Dermis blood vessel endothelial cell (primary cell): ENCODE data around the gene ARHGAP42. TPM values are rescaled to one million over a fixed set of nuclear protein-coding genes. Genes with fewer than 3 reads are reported as not detected.

ENCODE experiments used
- DNase-seq: peaks from one replicate; pipeline ENCODE4 v3.0.0; 2010
- total RNA-seq: library from RNA; depleted of rRNA; stranded (reverse); fragments of >200 nt; gene quantifications from 2 replicates; pipeline ENCODE4 v1.2.3, GENCODE V29; 2014

ARHGAP42 gene
- total RNA-seq, 1 donor from 2014 or later: 6.0 TPM

DNA sequence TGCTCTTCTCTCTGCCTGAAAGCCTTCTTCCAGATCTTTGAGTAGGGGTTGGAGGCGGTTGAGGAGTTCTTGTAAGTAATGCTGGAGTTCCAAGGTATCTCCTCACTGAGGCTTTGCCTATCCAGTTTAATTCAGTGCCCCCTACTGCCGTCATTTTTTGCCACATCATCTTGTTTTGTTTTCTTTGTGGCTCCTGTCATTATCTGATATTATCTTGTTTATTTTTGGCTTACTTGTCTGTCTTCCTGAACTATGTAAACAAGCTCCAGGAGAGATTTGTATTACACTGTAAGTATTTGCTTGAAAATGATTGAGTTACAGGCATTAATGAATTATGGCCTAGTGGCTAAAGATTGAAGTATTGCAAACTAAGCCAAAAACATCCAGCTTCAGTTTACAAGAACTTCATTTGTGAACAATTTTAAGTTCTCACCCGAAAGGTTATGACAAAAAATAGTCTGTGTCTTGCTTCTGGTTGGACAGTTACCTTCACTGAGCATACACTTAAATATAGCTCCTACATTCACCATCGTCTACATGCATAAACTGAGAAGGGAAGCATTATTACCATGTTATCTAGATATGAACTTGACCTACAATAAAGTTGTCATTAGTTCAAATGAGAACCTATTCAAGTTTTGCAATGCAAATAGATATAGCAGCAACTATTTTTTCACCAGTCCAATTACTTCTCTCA, 154.8 kb downstream of the ARHGAP42 start:
- no peak for DNase-seq

DNA sequence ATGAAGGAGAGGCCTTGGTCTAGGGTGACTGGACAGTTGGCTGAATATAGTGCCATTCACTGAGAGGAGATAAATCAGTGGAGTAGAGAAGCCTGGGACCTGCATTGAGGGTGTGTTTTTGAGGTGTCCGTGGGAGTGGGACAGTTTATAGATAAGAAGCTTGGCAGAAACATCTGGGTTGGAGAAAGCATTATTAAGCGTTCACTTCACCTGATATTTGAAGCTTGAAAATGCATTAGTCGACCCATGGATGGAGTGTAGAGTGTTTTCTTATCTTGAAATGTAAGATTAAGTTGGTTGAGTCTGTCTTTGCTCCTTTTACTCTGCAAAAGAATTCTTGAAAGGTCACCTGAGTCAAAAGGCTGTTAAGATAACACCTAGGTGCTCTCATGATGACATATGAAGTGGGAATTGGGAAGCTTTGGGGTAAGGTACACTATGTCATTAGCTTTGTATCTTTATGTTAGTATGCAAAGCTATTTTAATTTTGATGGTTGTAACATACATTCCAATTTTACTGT, 160.7 kb downstream of the ARHGAP42 start:
- no peak for DNase-seq

DNA sequence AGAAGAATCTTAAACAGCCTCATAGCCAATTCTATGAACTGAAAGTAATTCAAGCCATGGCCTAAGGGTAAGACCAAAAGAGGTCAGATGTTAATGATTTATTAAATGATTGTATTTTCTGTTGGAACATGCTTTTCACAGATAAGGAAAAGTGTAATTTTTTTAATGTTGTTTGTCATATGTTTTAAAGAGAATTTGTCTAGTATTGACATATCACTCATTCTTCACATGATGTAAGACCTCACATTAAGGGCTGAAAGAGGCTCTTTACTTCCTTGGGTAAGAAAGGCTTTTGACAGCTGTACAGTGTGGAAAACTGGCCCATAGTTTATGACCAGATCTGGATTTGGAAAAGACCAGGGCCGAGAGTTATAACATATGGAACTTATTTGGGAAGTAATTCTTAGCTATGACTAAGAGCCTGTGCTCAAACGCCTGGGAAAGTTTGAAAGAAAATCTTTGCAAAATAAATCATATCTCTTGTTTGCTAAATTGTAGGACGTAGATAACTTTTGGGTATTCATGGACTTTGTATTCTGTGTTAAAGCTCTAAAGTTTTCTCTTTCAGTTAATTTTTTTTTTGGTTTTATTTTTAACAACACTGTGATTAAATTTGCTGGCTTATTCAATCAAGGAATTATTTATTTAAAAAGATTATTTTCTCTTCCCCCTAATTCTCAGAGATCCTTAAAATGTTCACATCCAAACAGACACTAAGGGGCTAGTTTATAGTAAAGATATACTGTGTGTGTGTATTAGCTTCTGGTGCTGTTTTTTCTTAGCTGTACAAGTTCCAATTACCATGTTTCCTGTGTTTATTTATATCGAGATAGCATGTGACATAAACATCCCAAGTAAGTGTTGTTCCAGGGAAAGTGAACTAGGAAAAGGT, 162.2 kb downstream of the ARHGAP42 start:
- DNase-seq: no peak

DNA sequence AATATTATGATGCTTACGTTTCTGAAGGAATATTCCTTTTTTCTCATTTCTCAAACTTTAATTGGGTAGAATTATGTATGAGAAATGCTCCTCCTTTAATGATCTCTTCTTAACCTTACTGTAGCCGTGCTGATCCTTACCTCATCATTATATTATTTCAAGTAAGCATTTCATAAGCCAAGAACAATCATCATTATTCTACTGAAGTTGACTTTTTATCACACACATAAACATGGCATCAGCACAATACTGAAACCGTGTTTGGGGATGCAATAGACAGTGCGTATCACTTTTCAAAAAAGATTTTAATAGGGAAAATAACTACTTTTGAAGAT, 162.8 kb downstream of the ARHGAP42 start:
- no peak for DNase-seq

DNA sequence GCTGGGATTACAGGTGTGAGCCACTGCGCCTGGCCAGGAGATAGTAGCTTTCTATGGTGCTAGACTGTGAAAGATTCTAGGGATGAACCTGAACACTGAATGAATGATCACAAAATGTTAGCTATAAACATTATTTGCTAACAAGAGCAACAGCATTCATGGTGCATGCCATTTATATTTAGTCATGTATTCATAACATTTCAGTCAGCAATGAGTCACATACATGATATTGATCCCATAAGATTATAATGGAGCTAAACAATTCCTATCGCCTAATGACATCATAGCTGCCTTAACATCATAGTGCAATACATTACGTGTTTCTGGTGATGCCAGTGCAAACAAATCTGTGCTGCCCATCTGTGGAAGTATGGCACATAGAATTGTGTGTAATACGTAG, 164.1 kb downstream of the ARHGAP42 start:
- DNase-seq: no peak

DNA sequence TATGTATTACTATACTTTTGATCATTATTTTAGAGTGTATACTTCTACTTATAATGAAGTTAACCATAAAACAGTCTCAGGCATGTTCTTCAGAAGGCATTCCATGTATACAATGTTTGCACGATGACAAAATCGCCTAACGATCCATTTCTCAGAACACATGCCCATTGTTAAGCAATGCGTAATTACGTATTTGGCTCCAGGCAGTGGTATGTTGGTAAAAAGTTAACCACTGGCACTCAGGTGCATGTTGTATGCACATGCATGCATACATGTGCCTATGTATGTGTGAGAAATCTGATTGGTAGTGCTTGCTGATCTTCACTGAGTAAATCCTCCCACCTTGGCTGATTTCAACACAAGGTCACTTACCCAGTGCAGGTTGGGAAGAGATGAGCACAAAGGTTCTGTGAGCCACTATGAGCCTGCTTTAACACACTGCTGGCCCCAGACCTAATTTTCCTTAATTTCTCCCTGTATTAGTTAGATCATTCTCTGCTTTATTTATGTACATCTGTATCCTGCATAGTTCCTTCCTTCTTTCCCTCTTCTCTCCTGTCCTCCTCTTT, 164.6 kb downstream of the ARHGAP42 start:
- no peak for DNase-seq

DNA sequence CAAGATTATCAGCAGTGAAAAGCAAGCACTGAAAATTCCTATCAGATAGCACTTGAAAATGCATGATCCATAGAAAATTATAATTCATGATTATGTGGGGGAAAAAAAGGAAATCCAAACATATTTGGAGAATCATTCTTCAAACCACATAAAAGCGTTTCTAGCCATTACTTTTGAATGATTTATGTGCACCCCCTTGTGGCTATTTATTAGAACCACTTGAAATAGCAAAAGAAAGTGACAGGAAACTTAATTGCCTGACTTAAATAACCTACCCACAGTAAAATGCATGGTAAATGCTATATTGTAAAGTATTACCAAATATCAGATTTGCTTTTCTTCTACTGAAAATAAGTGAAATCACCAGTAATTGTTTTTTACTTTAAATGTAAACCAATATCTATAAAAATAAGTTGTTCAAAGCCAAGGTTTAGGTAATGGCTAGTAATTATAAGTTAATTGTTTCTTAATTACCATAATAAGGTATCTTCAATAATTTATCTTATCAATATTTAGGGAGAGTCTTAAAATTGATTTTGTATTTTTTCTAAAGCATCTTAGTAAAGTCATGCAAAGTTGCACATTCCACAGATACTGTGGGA, 168.5 kb downstream of the ARHGAP42 start:
- peak; percentile 73 for DNase-seq

DNA sequence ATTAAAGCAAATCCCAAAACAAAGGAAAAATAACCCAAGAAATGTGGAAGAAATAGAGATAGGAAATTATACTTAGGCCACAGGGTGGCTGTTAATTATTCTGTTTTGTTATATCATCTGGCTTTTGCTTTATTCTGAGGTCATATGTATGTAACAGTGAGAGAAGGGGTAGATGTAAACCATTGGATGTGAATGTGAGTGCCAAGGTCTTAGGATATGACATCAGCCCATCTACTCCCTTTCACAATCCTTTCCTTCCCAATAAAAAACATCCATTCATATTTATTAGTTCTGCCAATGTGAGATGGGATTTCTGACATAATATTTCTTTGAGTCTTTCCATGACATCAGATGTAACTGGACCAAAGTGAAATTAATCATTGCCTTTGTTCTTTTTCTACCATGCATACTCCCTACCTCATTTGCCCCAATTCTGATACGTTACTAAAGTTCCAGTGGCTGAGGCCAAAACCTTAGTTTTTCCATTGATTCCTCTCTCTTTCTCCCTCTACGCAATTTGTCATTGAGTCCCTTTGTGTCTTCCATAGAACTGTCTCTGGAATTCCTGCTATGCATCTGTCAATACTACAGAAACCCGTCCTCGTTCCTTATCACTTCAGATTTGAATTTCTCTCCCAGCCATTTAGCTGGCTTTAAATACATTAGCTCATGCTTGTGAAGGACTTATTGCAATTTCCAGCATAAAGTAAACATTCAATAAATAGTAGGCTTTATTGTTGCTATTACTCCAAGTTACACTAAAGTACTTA, 170.3 kb downstream of the ARHGAP42 start:
- DNase-seq: no peak

DNA sequence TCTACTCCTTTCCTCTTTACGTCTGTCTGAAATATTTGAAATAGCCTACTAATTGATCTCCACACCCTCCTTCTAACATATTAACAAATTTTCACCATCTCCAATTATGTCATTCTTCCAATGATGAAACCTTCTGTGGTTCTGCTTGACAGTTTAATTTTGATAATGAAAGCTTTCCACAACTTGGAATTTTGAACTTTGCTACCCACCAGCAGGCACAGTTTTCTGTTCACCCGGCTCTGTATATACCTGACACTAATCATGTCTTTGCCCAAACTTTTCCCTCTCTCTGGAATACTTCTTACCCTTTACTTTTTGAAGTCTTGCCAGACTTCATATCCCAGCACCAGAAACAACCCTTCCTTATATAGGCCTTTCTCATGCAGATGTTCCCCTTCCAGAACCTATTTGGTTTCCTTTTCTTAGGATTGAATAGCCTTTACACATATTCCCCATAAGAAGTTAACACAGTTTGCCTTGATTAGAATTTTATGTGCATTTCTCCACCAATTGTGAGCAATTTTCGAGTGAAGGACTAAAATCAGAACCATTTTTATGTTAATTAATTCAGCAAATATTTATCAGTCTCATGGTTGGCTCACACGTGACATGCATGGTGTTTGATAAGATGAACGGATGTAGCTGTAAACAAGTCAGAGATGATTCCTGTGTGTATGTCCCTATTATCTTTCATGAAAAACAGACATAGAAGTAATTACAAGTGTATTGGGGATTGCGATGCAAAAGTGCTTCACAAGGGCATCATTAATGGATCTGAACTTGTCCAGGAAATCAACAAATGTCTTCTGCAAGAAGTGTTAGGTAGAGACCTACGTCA, 173.4 kb downstream of the ARHGAP42 start:
- no peak for DNase-seq

DNA sequence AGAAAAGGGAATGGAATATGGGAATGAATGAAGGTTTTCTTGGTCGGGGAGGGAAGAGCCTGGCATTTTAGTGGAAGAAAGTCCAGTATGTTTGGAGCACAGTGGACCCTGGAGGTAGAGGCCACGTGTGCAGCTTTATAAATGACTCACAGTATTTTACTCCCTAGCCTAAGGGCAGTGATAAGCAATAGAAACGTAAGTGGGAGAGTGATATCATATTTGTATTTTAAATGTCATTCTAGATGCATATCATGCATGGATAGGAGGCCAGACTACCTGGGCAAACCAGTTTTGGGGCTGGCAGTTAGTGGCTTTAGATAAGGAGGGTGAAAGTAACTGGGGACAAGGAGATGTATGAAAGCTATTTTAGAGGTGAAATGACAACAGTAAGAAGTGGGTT, 174.1 kb downstream of the ARHGAP42 start:
- DNase-seq: no peak

DNA sequence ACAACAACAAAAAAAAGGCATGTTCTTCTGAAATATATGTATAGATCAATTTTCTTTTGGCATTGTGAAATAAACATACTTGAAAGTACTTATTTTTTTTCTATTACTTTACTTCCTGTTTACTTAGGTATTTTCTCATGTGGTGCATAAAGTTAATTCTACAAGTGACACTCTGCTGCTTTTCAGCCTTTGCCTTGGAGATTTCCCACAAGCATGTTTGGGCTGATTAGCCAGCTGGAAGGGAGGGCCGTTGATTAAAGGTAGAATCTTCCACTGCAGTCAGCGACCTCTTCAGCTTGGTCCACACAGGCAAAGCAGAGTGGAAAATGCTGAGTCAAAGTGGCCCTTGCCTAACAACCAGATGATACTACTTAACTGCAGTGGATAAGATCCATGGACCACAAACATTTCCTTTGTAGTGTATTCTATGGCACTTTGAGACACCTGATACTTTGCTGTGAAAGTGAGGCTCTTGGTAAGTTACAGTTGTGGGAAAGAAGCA, 176.0 kb downstream of the ARHGAP42 start:
- DNase-seq: peak; percentile 7

DNA sequence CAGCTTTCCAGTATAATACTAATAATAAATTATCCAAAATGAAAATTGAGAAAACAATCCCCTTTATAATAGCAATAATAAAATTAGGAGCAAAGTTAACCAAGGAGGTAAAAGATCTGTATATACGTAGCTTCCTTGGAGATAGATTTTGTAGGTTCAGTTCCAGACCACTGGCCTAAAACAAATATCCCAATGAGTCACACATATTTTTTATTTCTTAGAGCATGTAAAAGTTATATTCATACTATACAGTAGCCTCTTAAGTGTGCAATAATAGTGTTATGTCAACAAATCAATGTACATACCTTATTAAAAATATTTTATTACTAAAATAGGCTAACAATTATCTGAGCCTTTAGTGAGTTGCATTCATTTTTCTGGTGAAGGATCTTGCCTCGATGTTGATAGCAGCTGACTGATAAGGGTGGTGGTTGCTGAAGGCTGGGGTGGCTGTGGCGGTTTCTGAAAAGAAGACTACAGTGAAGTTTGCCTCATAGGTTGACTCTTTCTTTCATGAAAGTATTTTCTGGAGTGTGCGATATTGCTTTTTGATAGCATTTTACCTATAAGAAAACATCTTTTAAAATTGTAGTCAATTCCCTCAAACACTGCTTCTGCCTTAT, 178.5 kb downstream of the ARHGAP42 start:
- DNase-seq: no peak

DNA sequence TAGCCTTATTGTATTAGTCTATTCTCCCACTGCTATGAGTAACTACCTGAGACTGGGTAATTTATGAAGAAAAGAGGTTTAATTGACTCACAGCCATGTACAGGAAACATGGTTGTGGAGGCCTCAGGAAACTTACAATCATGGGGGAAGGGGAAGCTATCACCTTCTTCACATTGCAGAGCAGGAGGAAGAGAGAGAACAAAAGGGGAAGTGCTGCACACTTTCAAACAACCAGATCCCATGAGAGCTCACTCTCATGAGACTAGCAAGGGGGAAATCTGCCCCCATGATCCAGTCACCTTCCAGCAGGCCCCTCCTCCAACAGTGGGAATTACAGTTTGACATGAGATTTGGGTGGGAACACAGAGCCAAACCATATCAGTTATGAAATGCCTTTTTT, 179.4 kb downstream of the ARHGAP42 start:
- DNase-seq: no peak

DNA sequence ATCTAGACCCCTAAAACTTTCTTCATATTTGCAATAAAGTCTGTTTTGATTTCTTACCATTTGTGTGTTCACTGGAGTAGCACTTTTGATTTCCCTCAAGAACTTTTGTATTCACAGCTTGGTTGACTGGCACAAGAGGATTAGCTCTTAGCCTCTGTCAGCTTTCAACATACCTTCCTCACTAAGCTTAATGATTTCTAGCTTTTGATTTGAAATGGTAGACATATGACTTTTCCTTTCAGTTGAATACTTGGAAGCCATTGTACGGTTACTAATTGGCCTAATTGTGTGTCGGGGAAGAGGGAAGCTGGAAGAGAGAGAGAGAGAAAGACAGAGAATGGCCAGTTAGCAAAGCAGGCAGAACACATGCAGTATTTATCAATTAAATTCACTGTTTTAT, 180.5 kb downstream of the ARHGAP42 start:
- no peak for DNase-seq

DNA sequence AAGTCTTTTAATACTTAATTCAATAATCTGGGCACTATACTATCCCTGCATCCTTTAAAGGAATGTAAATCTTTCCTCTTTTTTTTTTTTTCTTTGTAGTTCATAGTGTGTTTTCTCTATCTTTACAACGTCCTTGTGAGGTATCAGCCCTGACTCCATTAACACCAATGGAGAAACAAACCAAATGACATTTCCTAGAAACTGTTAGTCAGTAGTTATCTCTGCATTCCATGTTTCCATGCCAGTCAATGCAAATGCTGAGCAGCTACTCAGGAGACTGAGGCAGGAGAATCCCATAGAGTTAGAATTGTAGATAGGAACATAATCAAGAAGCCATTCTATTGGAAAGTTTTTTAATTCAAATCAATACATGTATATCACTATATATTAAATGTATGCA, 182.2 kb downstream of the ARHGAP42 start:
- DNase-seq: no peak

DNA sequence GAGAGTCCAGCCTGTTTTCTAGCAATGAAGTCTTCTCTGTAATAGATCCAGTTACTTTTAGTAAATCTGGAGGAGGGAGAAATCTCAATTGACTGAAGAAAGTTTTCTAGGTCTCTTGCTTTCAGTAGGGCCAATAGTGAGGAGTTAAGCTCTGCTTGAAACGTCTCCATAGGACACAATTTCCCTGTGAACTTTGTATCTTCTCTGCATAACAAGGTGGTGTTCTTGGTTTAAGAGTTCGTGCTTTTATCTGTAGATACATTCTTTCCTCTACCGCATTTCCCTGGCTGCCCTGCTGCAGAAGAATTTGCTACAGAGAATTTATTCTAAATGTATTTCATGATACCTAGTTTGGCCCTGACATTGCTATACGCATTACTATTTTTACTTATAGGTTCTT, 183.1 kb downstream of the ARHGAP42 start:
- no peak for DNase-seq

DNA sequence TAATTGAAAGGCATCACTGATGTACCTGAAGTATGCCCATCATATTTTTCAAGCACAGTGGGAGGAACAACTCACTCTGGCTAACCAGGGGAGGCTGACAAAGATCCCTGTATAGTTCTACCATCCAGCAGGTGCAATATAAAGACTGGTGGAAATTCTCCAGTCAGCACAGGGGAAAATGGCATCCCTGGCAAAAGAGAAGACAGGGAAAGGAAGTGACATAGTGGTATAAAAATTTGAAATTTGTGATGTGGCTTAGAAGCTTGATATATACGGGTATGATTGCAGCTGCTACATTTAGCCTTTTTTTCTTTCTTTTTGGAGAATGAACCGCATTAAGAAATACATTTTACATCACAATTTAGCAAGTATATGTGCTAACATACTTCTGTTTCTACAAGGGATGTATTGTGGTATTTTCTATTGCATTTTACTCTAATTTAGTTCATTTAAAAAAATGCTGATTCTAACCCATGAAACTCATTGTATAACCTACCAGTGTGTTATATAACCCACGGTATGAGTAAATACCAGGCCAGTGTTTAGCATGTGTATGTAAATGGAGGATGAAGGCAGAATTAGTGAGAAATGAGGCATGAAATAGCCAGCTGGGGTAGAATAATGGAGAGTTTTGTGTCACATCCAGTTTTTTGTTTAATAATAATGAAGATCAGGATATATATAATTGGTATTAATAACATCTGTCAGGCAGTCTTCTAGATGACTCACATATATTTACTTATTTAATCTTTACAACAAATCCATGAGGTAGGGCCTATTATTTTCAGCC, 186.1 kb downstream of the ARHGAP42 start:
- no peak for DNase-seq

DNA sequence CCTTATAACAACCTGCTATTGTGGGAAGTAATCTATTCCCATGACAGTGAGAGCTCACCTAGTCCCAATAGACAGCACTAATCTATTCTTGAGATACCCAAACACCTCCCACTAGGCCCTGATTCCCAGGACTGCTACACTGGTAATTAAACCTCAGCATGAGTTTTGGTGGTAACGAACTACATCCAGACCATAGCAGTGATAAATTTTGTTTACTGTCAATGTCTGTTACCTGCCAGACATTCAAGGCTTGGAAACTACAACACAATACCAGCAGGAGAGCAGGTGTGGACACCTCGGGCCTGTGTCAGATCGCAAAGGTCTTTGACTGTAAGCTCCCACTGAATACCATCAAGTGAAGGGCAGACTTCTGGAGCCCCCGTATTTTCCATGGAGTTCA, 187.1 kb downstream of the ARHGAP42 start:
- no peak for DNase-seq

DNA sequence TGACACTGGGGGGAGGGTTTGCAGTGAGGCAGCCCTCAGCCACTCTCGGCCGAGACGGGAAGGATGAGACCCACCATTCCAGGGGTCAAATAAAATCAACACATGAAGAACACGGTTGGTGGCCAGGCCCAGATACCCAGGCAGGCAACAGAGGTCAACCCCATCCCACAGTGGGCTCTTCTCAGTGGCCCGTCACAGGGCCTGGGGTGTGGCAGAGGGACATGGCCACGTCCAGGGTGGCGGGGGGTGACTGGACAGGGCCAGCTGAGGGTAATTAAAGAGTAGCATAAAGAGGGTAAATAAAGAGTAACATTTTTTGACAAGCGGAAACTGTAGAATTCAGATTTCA, 188.4 kb downstream of the ARHGAP42 start:
- DNase-seq: no peak
